GM21576 (cell line): ENCODE results near the gene TGFBRAP1.
"Not testable (repeated sequence)": the region's sequence is repeated elsewhere in the genome, so short reads cannot be mapped to it uniquely, and the experiment has no call there.

ENCODE experiments used
- ATAC-seq: cut with Tn5 transposase; IDR thresholded peaks from one replicate; pipeline ENCODE4 v1.9.1; 2021; ENCODE audit warnings: mild to moderate bottlenecking, moderate library complexity; ENCODE audit not compliant: unreplicated experiment

Gene TGFBRAP1

DNA sequence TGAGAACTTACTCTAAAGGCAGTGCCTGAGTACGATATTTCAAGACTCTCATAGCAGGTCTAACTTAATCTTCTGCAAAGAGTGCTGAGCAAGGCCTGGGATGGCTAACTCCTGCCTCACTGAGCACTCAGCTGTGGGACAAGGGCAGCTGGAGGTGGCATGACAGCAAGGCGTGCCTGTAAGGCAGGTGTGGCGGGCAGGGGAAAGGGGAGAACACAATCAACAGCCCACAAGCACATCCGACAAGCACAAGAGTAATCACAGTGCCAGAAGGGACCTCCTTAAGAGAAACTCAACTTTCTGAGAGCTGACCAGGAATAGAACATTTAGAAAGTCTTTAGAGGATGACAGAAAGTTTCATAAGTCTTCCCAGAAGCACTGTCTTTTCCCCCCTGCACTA lies 46.0 kb downstream of the TGFBRAP1 start:
- no peak for ATAC-seq

DNA sequence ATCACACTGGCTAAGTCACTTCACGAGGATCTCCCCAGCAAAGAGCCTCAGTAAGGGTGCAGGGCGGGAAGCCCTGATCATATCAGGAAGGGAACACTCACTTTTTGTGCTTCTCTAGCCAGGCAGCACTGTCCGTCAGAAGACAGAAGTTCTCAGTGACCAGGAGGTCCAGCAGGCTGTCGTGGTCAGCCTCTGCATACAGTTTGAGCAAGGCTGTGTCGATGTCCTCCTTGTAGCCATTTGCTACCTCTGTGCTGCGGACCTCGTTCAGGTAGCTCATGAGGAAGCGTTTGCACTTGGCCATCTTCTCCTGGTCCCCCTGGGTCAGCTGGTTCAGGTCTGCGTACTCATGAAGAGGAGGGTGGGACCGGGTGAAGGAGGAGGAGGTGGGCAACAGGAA lies 49.3 kb downstream of the TGFBRAP1 start:
- ATAC-seq, result no peak

GRCh38 chr2:105279126-105279525 lies 50.4 kb downstream of the TGFBRAP1 start:
- no peak for ATAC-seq

DNA sequence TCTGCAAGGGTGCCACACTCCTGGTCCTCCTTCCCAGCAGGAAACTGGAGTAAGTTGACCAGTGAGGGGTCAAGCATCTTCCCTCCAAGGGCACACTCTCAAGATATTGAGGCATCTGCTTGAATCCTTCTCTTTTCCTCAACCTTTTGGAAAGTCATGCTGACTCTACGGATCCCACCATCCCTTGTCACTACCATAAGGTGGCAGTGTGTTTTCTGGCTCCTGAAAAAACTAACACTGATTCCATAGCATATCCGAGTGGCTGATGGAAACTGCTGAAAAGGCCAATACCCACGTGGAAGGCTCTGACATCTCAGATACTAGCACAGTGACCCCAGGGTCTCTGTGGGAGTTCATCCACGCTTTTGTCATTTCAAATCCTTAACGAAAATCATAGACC lies 50.9 kb downstream of the TGFBRAP1 start:
- no peak for ATAC-seq

- no peak for ATAC-seq
Observed at GRCh38 chr2:105274046-105274445, 55.5 kb downstream of the TGFBRAP1 start.

DNA sequence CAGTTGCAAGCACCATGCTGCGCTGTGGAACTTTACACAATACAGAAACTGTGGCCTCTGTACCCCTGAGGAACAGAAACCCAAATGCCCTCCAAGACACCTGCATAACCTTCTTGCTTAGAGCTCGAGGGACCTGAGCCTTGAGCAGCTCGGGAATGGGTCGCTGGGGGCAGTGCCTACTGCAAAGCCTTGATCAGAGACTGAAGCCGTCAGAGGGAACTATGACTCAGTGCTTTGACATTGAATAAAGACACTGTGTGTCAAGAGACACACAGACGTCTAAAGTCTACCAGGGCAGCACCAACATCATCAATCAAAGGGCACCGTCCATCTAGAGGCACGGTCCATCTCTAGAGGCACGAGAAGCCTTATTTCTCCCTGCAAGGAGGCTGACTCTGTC lies 57.4 kb downstream of the TGFBRAP1 start:
- ATAC-seq, result no peak

DNA sequence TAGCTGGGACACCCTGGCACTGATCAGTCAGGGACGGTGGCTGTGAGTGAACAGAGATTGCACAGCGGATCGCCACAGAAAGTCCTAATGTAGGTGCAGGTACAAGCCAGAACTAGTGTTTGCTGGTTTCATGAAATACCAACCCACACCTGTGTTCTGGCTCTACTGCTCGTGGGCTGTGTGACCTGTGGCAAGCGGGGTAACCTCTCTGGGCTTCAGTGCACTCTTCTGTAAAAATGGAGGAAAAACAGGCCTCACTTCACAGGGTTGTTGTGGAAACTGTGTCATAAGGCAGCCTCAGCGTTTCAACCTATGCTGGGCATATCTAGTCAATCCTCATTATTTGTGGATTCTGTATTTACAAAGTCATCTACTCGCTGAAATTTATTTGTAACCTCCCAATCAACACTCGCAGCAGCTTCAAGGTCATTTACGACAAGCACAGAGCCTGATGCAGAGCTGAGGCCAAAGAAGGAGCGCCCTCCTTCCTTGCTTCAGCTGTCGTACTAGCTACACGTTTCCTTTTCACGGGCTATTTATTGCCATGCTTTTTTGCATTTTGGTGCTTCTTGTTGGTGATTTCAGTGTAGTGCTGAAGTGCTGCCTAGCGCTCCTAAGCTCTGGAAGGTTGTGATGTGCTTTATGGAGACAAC lies 58.0 kb downstream of the TGFBRAP1 start:
- ATAC-seq, result no peak

GRCh38 chr2:105269426-105269825 lies 60.1 kb downstream of the TGFBRAP1 start:
- ATAC-seq, result no peak

- ATAC-seq, result no peak
Observed at GRCh38 chr2:105262651-105263091, 66.9 kb downstream of the TGFBRAP1 start.

- no peak for ATAC-seq
Observed at GRCh38 chr2:105261061-105261460, 68.5 kb downstream of the TGFBRAP1 start.

DNA sequence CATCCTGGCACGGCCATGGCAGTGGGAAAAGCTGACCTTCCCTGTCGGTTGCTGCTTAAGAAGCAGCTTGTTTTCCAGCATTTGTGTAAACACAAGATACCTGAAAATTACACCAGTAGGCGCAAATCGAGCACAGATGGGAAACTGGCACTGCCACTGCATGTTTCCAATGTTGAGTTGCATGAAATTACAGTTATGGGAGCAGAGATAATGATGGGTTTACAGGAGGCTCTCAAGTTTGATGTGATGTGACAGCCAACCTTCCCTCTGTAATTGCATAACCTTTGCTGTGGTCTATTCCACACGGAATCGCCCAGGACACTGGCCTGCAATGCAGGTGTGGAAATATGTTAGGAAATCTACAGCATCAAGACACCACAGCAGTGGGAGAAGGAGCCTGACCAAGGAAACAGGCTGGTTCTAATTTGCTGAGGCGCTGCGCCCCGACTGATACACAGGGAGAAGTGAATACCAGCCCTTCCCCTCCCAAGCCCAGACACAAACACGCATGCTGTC lies 70.6 kb downstream of the TGFBRAP1 start:
- ATAC-seq, result no peak

DNA sequence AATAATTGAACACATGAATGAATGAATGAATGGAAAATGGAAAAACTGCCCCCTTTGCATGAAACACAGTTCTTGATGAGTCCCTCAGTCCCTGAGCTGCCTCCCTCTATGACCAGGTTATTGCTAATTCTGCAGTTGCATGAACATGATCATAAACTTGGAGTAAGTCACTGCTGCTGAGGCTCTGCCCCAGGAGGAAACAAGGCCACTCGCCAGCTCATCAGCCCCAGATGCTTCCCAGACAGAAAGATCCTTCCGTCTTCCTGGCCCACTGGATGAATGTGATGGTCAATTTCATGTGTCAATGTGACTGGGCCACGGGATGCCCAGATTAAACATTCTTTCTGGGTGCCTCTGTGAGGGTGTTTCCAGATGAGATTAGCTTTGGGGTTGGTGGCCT lies 71.6 kb downstream of the TGFBRAP1 start:
- ATAC-seq, result no peak

GRCh38 chr2:105256431-105257047 lies 73.0 kb downstream of the TGFBRAP1 start:
- no peak for ATAC-seq

DNA sequence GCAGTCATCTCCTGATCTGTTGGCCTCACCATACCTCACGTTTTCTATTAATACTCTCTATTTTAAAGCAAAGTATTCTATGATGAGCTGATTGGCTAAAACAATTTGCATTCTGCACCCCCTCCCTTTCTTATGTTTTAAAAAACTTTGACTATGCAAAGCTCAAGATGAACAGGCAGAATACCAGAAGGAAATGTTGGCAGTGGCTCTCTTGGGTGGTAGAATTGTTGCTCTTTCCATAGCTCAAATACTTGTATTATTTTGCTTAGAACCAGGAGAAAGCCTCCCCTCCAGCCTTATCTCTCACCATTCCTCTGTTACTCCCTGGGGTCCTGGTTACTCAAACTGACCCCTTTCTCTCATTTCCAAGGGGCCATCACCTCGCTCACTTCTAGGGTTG lies 73.6 kb downstream of the TGFBRAP1 start:
- no peak for ATAC-seq

- no peak for ATAC-seq
Observed at GRCh38 chr2:105254531-105255210, 74.9 kb downstream of the TGFBRAP1 start.

DNA sequence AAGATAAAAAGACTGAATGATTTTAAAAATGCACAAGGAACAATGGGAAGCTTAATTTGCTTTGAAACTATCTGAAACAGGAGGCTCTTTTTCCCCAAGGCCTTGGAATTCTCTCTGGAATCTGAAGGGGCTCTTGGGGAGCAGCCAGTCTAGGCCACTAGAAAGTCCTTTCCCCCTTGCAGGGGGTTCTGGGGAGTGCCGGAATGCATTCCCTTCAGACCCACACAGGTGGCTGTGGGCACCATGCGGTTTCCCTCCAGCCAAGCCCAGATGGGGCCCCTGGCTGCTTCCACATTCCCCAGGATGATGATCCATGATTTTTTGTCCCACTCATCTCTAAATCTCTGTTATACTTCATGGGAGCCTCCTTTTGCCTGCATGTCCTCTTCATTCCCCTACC lies 77.3 kb downstream of the TGFBRAP1 start:
- no peak for ATAC-seq

- not testable (repeated sequence) for ATAC-seq
Observed at GRCh38 chr2:105251016-105251648, 78.4 kb downstream of the TGFBRAP1 start.

DNA sequence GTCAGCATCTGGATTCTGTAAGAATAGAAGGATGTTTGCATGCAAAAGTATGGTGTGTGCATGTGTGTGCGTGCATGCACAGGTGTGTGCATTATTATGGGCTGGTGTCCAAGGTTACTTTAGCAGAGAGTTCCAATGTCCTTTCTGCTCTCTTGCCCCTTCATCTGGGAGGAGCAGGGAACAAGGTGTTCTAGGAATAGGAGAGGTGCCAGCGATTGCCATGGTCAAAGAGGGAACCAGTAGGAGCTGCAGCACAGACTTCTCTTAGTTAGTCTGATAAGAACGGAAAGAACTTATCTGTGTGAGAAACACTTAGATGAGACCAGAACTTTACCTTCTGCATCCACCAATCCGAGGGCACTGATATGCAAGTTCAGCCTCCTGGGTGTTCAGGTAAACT lies 79.6 kb downstream of the TGFBRAP1 start:
- ATAC-seq, result no peak

GRCh38 chr2:105249181-105249580 lies 80.4 kb downstream of the TGFBRAP1 start:
- ATAC-seq, result no peak

GRCh38 chr2:105248316-105249070 lies 81.0 kb downstream of the TGFBRAP1 start:
- ATAC-seq, result no peak

DNA sequence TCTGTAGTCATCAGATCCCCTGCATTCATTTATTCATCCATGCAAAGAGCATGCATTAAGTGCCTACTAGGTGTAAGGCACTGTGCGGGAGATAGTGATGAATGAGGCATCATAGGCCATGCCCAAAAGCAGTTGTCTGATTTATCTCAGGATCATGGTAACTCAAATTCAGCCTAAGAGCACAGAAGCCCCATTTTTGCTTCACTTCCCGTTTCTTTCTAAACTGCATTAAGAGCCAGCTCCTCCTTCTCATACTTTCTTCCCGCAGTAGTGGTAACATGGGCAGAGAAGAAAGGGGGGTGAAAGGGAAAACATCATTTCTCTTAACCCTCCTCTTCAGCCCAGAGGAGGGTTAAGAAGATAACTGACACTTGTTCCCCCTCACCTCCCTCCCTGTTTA lies 85.1 kb downstream of the TGFBRAP1 start:
- ATAC-seq, result no peak
